ENCODE data around the gene RDH11. TPM values are rescaled to one million over a fixed set of nuclear protein-coding genes. Genes with fewer than 3 reads are reported as not detected.

Gene RDH11
- total and polyA plus RNA-seq, 8 donors, result 60.6 to 97.1 (median 67.6) TPM

DNA sequence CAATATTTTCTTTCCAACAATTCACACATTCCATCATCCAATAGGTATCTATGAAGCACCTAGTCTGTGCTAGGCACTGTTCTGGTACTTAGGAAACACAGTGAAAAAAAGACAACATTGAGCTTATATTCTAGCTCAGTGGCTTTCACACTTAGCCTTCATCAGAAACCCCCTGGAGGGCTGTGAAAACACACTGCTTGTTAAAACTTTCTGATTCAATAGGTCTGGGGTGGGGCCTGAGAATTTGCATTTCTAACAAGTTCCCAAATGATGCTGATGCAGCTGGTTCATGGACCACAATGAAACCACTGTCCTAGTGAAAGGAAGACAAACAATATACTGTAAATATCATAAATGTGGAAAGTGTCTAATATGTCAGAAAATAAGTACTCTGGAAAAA lies 27.0 kb downstream of the RDH11 start:
- intact Hi-C loops (cut with DNase I), result no loop called here
- H3K27ac ChIP-seq, result no peak overlapping the region
- no peak for ATAC-seq
- H3K4me1 ChIP-seq, result peaks cover 10 to 51% of the 10 kb centered on the region in 2 donors
- no peaks in the 10 kb centered on the region for H3K27me3 ChIP-seq
- H3K36me3 ChIP-seq, result no peaks in the 10 kb centered on the region
- H3K9me3 ChIP-seq, result no peaks in the 10 kb centered on the region
- TF ChIP-seq, protein P1, sequence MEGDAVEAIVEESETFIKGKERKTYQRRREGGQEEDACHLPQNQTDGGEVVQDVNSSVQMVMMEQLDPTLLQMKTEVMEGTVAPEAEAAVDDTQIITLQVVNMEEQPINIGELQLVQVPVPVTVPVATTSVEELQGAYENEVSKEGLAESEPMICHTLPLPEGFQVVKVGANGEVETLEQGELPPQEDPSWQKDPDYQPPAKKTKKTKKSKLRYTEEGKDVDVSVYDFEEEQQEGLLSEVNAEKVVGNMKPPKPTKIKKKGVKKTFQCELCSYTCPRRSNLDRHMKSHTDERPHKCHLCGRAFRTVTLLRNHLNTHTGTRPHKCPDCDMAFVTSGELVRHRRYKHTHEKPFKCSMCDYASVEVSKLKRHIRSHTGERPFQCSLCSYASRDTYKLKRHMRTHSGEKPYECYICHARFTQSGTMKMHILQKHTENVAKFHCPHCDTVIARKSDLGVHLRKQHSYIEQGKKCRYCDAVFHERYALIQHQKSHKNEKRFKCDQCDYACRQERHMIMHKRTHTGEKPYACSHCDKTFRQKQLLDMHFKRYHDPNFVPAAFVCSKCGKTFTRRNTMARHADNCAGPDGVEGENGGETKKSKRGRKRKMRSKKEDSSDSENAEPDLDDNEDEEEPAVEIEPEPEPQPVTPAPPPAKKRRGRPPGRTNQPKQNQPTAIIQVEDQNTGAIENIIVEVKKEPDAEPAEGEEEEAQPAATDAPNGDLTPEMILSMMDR (IDR thresholded peaks at IDR 0.05), result no peak
- no peak for DNase-seq
- H3K4me3 ChIP-seq, result no peak overlapping the region

DNA sequence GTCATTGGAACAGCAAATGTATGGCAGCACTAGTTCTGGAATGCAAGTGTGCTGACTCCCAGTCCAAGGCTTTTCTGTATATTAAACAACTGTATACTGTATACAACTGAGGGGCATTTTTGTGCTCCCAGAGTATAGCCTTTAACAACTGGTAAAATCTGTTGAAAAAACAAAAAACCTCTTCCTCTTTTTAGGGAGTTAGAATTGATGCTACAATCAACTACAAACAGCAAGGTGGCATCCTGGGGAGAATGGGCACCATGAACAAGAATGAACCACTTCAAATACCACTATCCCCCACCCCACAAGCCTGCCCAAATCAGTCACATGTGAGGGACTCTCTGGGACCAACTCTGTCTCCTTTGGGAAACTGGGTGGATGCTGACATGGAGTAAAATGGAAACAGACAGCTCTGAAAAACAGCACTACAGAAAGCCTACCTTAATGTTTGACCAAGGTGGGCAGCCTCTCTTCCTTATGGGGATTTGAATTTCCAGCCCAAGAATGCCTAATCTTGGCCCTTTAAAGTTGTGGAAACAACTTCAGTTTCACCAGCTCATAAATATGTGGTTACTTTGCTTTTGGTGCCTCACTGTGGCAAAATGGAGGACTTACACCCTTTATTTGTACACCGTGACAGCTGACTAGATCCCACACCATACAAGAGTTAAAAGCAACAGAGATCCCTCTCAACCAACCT lies 28.7 kb downstream of the RDH11 start:
- ATAC-seq, result peak; percentile 90
- Histone ChIP-seq H3K36me3 (peaks cover 0 to 6% of the 10 kb centered on the region in 2 donors), H3K4me3 (no peak overlapping the region), H3K27me3 (no peaks in the 10 kb centered on the region), H3K4me1 (peaks cover 0 to 34% of the 10 kb centered on the region in 2 donors), H3K9me3 (no peaks in the 10 kb centered on the region), H3K27ac (peak overlapping the region in 1 of 2 donors; percentile 13)
- DNase-seq, result peak in 2 of 4 donors; percentile 24 to 53
- intact Hi-C loops (cut with DNase I), result no loop called here
- TF ChIP-seq, protein P1 (IDR thresholded peaks at IDR 0.05), result peak; percentile 22 to 39

DNA sequence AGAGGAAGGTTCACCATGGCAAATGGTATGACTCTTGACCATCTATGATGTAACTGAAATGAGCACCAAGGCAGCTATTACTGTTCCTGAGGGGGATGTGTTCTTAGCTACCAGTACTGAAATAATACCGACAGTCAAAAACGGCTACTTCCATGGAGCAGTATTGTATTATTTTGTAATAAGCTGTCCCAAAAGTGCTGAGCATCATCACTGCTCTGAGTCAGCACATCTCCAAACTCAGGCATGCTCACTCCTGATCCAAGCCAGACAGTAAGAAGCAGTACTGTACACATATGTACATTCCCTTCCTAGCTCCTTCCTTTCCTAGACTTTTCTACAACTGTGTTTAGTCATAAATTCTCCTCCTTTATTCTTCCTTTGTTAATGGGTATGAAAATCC lies 29.7 kb downstream of the RDH11 start:
- intact Hi-C loops (cut with DNase I), result no loop called here
- DNase-seq (no peak), ATAC-seq (peak; percentile 61)
- peak overlapping the region in 1 of 2 donors; percentile 13 for H3K27ac ChIP-seq
- TF ChIP-seq, protein P1 (IDR thresholded peaks at IDR 0.05), result no peak
- no peak overlapping the region for H3K4me3 ChIP-seq
- H3K27me3 ChIP-seq, result no peaks in the 10 kb centered on the region
- peaks cover 0 to 28% of the 10 kb centered on the region in 2 donors for H3K4me1 ChIP-seq
- peaks cover 0 to 10% of the 10 kb centered on the region in 2 donors for H3K36me3 ChIP-seq
- H3K9me3 ChIP-seq, result no peaks in the 10 kb centered on the region

DNA sequence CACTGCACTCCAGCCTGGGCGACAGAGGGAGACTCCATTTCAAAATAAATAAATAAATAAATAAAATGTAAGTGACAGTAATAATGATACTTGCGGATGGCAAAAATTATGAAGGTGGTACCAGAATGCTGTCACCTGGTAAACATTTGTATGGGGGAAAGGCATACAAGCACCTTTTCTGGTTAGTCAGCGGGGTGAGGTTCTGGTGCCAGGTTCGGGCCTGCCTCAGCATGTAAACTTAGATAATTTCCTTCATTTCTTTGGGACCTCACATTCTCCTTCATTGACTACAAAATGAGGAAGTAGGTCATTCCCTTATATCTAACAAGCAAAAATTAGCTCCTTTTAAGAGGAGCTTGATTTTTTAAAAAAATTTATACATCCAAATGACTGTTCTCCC lies 31.9 kb downstream of the RDH11 start:
- H3K9me3 ChIP-seq, result no peaks in the 10 kb centered on the region
- peaks cover 0 to 26% of the 10 kb centered on the region in 2 donors for H3K36me3 ChIP-seq
- no peaks in the 10 kb centered on the region for H3K27me3 ChIP-seq
- DNase-seq, result no peak
- no peak overlapping the region for H3K4me3 ChIP-seq
- TF ChIP-seq, protein P1 (IDR thresholded peaks at IDR 0.05), result no peak
- no peak for ATAC-seq
- intact Hi-C loops (cut with DNase I), result no loop called here
- no peak overlapping the region for H3K27ac ChIP-seq
- peaks cover 0 to 24% of the 10 kb centered on the region in 2 donors for H3K4me1 ChIP-seq

DNA sequence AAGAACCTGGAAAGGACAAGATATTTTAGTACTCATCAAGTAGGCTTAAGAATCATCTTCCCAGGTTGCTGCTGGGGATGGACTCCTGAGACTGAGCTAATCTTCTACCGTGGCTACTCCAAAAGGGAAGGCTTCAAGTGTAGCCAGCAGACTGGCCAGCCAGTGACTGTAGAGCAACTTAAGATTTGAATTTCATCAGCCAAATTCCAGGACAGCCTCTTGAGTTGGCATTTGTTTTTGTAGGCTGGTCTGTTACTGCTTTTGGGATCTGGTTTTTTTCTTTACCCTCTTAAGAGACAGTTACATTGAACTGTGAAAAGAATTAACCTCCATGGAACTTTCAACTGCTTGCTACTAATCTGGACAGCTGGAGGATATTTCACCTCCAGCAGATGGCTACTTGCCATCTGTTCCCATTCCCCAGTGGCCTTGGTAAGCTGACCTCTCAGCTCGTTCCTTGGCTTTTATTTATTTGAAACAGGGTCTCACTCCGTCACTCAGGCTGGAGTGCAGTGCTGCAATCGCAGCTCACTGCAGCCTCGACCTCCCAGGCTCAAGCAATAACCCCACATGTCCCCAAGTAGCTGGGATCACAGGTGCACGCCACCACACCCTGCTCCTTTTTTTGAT lies 41.8 kb downstream of the RDH11 start:
- no peak overlapping the region for H3K27ac ChIP-seq
- TF ChIP-seq, protein P1 (IDR thresholded peaks at IDR 0.05), result no peak
- no peaks in the 10 kb centered on the region for H3K9me3 ChIP-seq
- ATAC-seq (peak; percentile 82), DNase-seq (no peak)
- no peaks in the 10 kb centered on the region for H3K4me1 ChIP-seq
- H3K4me3 ChIP-seq, result no peak overlapping the region
- H3K27me3 ChIP-seq, result no peaks in the 10 kb centered on the region
- intact Hi-C loops (cut with DNase I), result no loop called here
- H3K36me3 ChIP-seq, result peaks cover 0 to 98% of the 10 kb centered on the region in 2 donors
